ENCODE measurements around the gene A1BG. TPM values are rescaled to one million over a fixed set of nuclear protein-coding genes. Genes with fewer than 3 reads are reported as not detected.

A1BG gene
- total and polyA plus RNA-seq, 2 of the 13 experiments (the other 11 are each of a cell fraction or from before 2014, with no cell fraction given) = 14.7 to 41.4 TPM

- TF ChIP-seq ZBTB46 (CRISPR knock-in tag; IDR thresholded peaks at IDR 0.05; ENCODE audit: borderline replicate concordance) (no peak), CHCHD3 (CRISPR knock-in tag; IDR thresholded peaks at IDR 0.05) (0 out of 2 replicates have a peak, but pooled peaks have one; percentile 52), ZNF543 (CRISPR knock-in tag; IDR thresholded peaks at IDR 0.05) (no peak), TSC22D2 (CRISPR knock-in tag; IDR thresholded peaks at IDR 0.05; ENCODE audit: borderline replicate concordance) (no peak), NCOR1 (IDR thresholded peaks at IDR 0.05; ENCODE audit: borderline replicate concordance, low read length) (no peak), NR2F1 (CRISPR knock-in tag; IDR thresholded peaks at IDR 0.05) (no peak), NPAS2 (CRISPR knock-in tag; IDR thresholded peaks at IDR 0.05; ENCODE audit: borderline replicate concordance) (no peak), RBAK (CRISPR knock-in tag; IDR thresholded peaks at IDR 0.05) (peak; percentile 52; the same call in 1 of the 2 replicates), ZNF784 (CRISPR knock-in tag; IDR thresholded peaks at IDR 0.05; ENCODE audit: borderline replicate concordance) (peak; percentile 45; the same call in 1 of the 2 replicates), ZNF747 (CRISPR knock-in tag; IDR thresholded peaks at IDR 0.05; ENCODE audit: borderline replicate concordance) (0 out of 2 replicates have a peak, but pooled peaks have one; percentile 39), RNF2 (conservative IDR thresholded peaks at IDR 0.05; ENCODE audit: low read depth) (peak; percentile 58; the same call in 1 of the 2 replicates), NBN (conservative IDR thresholded peaks at IDR 0.05) (no peak), ZNF546 (CRISPR knock-in tag; conservative IDR thresholded peaks at IDR 0.05) (0 out of 2 replicates have a peak, but pooled peaks have one; percentile 37), FOXM1 (CRISPR knock-in tag; IDR thresholded peaks at IDR 0.05) (no peak), STAT6 (CRISPR knock-in tag; IDR thresholded peaks at IDR 0.05; ENCODE audit: borderline replicate concordance) (no peak), DRAP1 (CRISPR knock-in tag; IDR thresholded peaks at IDR 0.05) (peak; percentile 31; the same call in 1 of the 2 replicates), MAFK (conservative IDR thresholded peaks at IDR 0.05 in 1 of 2, IDR thresholded peaks at IDR 0.05 in 1 of 2; ENCODE audit: low read length in 2 of 2) (no peak)
- TF ChIP-seq, protein P1, sequence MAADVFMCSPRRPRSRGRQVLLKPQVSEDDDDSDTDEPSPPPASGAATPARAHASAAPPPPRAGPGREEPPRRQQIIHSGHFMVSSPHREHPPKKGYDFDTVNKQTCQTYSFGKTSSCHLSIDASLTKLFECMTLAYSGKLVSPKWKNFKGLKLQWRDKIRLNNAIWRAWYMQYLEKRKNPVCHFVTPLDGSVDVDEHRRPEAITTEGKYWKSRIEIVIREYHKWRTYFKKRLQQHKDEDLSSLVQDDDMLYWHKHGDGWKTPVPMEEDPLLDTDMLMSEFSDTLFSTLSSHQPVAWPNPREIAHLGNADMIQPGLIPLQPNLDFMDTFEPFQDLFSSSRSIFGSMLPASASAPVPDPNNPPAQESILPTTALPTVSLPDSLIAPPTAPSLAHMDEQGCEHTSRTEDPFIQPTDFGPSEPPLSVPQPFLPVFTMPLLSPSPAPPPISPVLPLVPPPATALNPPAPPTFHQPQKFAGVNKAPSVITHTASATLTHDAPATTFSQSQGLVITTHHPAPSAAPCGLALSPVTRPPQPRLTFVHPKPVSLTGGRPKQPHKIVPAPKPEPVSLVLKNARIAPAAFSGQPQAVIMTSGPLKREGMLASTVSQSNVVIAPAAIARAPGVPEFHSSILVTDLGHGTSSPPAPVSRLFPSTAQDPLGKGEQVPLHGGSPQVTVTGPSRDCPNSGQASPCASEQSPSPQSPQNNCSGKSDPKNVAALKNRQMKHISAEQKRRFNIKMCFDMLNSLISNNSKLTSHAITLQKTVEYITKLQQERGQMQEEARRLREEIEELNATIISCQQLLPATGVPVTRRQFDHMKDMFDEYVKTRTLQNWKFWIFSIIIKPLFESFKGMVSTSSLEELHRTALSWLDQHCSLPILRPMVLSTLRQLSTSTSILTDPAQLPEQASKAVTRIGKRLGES (CRISPR knock-in tag; IDR thresholded peaks at IDR 0.05; ENCODE audit: borderline replicate concordance) = peak; percentile 57; the same call in 1 of the 2 replicates
Observed at GRCh38 chr19:58362272-58362994, 9.1 kb upstream of the A1BG start, which contains the start of gene ZNF497 (continued).
